HG03135 (cell line): ENCODE measurements around the gene KIF25.

Experiments used
- ATAC-seq: cut with Tn5 transposase; IDR thresholded peaks from one replicate; pipeline ENCODE4 v1.9.1; 2021; ENCODE audit warnings: mild to moderate bottlenecking, moderate library complexity; ENCODE audit not compliant: unreplicated experiment

The KIF25 gene

DNA sequence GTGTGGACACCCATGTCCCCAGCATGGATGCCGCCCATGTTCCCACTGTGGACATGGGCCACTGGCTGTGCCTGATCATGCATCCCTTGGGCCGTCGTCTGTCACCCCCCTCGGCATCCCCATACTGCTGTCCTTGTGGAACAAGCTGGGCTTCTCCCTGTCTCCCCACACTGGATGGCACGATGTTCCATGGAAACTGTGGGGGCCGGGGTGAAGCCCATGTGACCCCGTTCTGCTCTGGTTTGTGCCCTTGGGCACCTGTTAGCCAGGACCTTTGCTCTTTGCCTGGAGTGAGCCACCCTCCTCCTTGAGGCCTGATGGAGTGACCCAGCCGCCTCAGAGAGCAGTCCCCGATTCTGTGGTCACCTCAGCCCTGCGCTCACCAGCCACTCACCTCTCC is 89.1 kb downstream of the KIF25 start:
- no peak for ATAC-seq

- no peak for ATAC-seq
Measured at GRCh38 chr6:168087436-168088160, 90.1 kb downstream of the KIF25 start.

DNA sequence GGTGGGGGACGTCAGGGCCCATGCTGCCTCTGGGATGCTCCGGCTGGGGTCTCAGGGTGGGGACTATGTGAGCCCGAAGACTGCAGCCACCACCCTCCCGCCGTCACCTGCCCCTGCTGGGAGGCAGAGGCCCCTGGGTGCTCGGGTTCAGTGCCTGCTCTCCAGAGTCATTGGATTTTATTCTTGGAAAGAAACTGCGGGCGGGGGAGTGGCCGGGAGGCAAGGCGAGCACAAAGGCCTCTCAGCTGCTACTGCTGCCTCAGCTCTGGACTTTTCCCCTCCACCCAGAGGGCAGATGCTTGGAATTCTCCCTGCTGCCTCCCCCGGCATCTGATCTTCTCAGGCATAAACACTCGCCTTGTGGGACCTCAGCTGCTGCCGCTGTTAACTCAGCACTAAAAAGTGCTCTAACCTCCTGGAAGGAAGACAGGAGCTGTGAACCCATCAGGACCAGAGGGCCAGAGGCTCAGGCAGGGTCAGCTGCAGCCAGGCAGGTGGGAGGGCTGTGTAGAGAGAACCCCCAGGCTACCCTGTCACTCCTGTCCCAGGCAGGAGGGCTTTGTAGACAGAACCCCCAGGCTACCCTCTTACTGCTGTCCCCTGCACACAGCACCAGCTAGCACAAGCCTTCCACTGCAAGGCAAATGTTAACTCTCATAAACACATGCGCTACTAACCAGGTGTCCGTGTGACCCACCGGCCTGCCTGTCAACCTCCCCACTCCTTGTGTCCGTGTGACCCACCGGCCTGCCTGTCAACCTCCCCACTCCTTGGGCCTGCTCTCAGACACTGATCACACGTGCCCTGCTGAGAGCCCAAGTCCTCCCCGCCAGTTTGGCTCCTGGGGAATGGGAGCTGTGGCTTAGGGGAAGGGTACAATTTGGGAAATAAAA is 90.9 kb downstream of the KIF25 start:
- ATAC-seq: no peak

DNA sequence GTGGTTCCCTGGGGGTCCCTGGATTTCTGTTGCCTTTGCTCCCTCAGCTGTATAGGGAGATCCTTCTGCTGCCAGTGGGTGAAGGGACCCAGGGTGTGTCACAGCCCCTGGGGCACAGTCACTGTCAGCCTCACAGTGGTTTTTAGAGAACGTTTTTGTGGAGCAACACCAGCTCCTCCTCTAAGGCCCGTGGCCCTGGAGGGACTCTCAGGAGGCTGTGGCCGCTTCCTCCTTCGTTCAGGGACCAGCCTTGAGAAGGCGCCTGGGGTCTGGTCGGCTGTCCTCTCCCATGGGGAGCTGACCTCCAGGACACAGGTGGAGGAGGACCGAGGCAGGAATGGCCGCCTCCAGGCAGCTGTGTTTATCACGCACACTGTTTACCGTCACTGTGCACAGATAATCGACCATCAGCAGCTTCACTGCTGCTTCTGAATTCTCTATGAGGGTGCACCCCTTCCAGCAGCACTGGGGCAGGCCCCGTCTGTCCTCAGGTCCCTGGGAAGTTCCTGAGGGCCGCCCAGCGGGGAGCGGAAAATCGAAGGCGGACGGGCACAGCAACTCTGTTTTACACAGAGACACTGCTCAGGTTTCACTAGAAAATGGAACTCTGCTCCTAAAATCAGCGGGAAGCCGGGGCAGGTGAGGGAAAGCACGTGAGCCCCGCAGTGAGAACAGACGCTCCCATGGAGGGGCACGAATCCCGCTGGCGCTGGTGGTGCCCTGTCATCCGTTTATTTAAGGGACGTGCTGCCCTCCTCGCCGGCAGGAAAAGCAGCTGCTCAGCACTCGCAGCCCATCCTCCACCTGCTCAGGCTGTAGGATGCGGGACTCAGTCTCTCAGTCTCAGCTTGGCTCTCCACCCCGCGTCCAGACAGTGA is 92.0 kb downstream of the KIF25 start:
- ATAC-seq: no peak

DNA sequence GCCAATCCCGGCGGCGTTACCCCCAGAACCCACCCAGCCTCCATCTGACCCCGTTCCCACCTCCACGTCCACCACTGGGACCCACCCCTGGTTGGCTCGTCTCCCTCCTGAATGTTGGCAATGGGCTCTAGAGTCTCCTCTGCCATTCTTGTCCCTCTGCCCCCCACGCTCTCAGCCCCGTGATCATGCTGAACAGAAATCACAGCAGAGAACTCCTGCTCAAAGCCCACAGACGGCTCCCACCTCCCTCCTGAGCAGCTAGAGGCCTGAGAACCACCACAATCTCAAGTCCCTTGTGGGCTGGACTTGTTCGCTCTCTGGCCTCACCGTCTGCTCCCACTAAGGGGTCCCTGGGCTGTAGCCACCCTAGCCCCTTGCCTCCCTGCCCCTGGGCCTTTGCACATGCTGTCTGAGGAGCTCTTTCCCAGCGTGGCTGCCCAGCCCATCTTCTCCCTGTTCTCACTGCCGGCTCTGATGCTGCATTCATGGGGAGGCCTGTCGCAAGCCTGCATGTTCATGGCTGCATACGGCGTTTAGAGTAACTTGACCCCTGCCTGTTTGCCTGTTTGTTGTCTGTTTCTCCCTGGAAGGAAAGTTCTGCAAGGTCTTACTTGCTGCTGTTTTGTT is 92.7 kb downstream of the KIF25 start:
- no peak for ATAC-seq

DNA sequence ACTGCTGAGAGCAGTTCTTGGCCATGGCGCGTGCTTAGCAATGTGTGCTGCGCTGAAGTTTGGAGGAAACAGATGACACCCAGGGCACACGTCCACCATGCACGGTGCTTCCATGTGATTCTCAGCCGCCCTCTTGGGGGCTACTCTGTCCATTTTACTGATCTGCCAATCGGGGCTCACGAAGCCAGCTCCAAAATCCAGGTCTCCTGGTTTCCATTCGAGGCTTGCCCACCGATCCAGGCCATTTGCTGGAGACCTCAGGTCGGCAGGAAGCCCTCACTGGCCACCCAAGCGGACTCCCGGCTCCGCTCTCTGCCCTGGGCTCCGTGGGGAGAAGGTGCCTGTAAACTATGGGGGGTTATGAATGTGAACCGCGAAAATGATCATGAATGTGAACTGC is 93.2 kb downstream of the KIF25 start:
- no peak for ATAC-seq

DNA sequence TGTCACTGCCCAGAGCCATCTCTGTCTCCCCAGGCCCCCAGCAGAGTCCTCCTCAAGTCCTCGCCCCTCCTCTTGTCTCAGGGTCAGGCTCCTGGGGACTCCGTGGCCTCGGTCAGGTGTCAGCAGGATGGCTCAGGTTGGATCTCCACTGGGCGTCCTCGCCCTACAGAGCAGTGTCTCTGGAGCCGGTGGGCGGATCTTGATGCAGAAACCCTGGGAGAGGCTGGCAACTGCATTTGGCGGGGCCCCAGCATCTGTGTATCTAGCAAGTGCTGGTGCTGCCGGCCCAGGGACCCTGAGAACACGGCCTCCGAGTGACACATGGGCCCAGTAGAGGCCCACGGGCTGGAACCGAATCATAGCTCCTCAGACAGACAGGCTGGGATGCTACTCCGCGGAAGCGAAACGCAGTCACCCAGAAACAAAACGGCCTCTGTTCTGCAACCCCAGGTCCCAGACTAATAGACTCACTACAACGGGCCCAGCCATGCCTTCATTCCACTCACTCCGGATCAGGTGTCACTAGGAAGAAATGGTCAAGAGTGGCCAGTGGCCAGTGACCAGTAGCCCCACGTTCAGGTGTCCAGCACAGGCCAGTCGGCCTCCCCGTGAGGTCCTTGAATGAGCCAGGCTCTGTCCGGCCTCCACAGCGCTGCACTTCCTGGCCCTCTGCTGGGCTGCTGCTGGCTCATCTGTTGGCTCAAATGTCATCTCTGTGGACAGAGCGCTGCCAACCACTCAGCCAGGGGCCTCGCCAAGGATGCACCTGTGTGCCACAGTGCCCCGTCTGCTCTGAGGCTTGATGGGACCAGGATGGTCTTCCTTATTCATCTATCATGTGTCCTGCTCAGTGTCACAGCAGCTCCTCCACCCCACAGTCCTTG is 94.2 kb downstream of the KIF25 start:
- no peak for ATAC-seq

DNA sequence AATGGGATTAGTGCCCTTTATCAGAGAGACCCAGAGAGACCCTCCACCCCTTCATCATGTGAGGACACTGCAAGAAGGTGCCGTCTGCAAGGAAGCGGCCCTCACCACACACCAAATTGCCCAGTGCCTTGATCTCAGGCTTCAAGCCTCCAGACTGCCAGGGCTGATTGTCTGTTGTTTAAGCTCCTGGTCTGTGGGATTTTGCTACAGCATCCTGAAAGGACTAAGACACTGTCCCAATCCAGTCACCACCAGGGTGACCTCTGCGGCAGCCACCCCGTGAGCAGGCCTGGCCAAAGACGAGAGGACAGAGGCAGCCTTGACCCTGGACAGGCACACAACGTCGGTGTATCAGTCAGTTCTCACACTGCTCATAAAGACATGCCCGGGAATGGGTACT is 95.1 kb downstream of the KIF25 start:
- ATAC-seq: no peak

DNA sequence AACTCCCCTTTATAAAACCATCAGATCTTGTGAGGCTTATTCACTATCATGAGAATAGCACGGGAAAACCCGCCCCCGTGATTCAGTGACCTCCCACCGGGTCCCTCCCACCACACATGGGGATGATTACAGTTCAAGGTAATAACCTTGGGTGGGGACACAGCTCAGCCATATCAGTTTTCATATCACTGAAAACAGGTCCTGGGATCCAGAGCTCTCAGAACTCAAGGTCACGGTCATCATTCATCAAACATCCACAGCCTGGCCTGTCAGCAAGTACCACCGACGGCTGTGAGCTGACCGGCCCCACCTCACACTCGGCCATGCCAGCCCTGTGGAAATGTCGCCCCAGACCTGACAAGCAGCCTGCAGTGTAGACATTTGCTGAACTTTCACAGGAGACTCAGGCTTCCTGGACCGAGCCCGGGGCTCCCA is 95.6 kb downstream of the KIF25 start:
- no peak for ATAC-seq

DNA sequence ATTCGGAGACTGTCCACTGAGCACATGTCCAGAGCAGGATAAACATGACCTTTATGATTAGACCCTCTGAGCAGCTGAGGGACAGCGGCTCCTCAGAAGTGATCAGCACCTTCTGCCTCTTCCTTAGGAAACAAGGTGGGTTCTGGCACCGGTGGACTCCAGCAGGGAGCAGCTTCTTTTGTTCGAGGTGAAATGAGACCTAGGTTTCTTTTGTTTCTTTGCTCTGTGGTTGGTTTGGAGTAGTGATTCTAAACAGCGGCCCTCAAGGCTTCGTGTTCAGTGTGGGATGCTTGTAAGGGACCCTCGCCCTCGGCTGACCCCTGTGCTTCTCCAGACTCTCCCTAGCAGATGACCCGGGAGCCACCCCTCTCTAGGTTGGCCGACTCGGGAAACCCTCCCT is 96.2 kb downstream of the KIF25 start:
- ATAC-seq: no peak
